ENCODE data around the gene LFNG. TPM values are rescaled to one million over a fixed set of nuclear protein-coding genes. Genes with fewer than 3 reads are reported as not detected.

The LFNG gene
- total RNA-seq, 1 donor from 2014 or later: 75.5 TPM

DNA sequence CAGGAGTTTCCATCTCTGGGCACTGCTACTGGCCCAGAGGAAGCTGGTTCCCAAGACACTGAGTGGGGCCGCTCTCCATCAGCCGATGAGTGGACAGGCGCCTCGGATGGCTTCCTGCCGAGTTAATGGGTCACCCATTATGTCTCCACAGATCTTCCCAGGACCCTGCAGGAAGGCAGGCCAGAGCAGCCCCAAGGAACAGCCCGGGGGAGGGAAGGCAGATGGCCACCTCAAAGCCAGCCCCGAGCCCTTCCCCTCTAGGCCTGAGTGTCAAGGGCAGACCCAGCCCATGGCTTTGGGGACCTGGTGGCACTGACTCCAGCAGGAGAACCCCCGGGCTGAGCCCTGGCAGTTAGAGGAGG, 3.4 kb upstream of the LFNG start:
- H3K27me3 Mint-ChIP-seq (ENCODE audit: unreplicated experiment): peaks cover 17% of the 10 kb centered on the region
- DNase-seq: no peak
- TF ChIP-seq, protein P1, sequence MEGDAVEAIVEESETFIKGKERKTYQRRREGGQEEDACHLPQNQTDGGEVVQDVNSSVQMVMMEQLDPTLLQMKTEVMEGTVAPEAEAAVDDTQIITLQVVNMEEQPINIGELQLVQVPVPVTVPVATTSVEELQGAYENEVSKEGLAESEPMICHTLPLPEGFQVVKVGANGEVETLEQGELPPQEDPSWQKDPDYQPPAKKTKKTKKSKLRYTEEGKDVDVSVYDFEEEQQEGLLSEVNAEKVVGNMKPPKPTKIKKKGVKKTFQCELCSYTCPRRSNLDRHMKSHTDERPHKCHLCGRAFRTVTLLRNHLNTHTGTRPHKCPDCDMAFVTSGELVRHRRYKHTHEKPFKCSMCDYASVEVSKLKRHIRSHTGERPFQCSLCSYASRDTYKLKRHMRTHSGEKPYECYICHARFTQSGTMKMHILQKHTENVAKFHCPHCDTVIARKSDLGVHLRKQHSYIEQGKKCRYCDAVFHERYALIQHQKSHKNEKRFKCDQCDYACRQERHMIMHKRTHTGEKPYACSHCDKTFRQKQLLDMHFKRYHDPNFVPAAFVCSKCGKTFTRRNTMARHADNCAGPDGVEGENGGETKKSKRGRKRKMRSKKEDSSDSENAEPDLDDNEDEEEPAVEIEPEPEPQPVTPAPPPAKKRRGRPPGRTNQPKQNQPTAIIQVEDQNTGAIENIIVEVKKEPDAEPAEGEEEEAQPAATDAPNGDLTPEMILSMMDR (IDR thresholded peaks at IDR 0.05; ENCODE audit: partially characterized antibody, unreplicated experiment): no peak
- peaks cover 12% of the 10 kb centered on the region for H3K4me1 Mint-ChIP-seq (ENCODE audit: low read depth, unreplicated experiment)
- H3K27ac Mint-ChIP-seq (ENCODE audit: unreplicated experiment): no peak overlapping the region
- no peak overlapping the region for H3K4me3 Mint-ChIP-seq (ENCODE audit: unreplicated experiment)
- no peaks in the 10 kb centered on the region for H3K36me3 Mint-ChIP-seq (ENCODE audit: unreplicated experiment)
- peaks cover 19% of the 10 kb centered on the region for H3K9me3 Mint-ChIP-seq (ENCODE audit: unreplicated experiment)

DNA sequence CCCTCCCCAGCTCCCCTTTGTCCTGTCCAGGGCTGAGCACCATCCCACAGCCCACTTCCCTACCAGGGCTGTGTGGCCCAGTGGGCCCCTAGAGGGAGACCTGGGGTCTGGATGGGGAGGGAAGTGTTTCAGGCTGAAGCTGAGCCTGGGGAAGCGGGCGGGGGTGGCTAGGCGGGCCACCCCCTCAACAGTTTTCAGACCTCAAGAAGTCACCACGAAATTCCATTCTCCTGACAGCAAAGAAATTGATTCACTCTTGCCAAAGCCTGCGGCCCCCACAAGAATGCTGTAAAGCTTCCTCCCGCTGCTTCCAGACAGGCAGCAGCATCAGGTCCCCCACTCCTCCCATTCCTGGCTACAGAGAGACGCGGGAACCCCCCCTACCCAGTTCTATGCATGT, 2.5 kb upstream of the LFNG start:
- Mint-ChIP-seq H3K4me1 (ENCODE audit: low read depth, unreplicated experiment) (peaks cover 15% of the 10 kb centered on the region), H3K9me3 (ENCODE audit: unreplicated experiment) (peaks cover 19% of the 10 kb centered on the region), H3K27me3 (ENCODE audit: unreplicated experiment) (peaks cover 17% of the 10 kb centered on the region), H3K36me3 (ENCODE audit: unreplicated experiment) (no peaks in the 10 kb centered on the region), H3K27ac (ENCODE audit: unreplicated experiment) (no peak overlapping the region), H3K4me3 (ENCODE audit: unreplicated experiment) (no peak overlapping the region)
- DNase-seq: no peak
- TF ChIP-seq, protein P1 (IDR thresholded peaks at IDR 0.05; ENCODE audit: partially characterized antibody, unreplicated experiment): no peak

DNA sequence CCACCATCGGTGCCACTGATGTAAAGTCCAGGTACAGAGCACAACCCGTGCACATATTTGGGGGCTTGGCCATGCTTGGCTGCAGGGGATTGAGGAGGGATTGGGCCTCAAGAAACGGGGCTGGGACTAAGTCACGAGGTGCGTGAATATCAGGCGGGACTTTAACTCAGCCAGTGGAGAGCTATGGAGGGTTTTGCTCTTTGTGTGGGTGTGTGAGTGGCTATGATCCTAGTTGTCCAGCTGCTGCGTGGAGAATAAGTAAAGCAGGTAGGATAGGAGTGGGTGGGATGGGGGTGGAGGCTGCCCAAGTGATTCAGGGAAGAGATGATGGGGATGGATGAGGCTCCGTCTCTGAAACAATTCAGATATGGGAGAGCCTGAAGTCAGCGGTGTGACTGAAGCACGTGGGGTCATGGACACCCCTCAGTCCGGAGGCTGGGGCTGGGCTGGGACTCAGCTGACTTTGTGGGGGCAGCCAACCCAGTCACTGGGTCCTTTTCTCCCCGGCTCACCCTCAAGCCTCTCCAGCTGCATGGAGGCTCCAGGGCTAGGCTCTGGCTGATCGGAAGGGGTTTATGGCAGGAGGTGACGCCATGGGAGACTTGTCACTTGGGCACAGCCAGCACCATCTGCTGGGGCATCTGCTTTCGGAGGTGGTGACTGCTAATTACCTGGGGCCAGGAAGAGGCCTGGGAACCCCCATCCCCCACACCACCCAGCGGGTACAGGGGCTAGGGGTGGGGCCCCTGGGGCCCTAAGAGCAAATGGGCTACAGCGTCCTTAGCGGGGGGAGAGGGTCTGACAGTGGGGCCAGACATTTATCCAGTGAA, 1.7 kb upstream of the LFNG start:
- Mint-ChIP-seq H3K4me3 (ENCODE audit: unreplicated experiment) (peak overlapping the region; percentile 74), H3K27ac (ENCODE audit: unreplicated experiment) (peak overlapping the region; percentile 92), H3K36me3 (ENCODE audit: unreplicated experiment) (no peaks in the 10 kb centered on the region), H3K9me3 (ENCODE audit: unreplicated experiment) (peaks cover 19% of the 10 kb centered on the region), H3K27me3 (ENCODE audit: unreplicated experiment) (peaks cover 17% of the 10 kb centered on the region), H3K4me1 (ENCODE audit: low read depth, unreplicated experiment) (peaks cover 15% of the 10 kb centered on the region)
- DNase-seq: peak; percentile 74
- TF ChIP-seq, protein P1 (IDR thresholded peaks at IDR 0.05; ENCODE audit: partially characterized antibody, unreplicated experiment): no peak

DNA sequence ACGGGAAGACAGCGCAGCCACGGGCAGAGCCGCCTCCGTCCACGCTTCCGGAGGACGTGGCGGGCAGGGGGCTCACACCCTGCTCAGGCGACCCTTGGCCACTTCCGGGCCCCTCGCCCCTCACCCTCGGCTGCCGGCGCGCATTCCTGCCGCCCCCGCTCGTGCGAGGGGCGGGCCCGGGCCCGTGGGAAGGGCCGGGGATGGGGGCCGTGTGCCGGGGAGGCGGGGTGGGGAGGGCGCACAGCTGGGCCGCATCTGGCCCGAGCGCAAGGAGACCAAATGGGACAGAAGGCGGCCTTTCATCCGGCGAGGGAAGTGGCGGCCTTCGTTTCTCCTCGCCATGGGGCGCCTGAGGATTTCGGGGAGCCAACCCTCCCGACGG, 846 bp upstream of the LFNG start:
- H3K27ac Mint-ChIP-seq (ENCODE audit: unreplicated experiment): peak overlapping the region; percentile 92
- peak overlapping the region; percentile 74 for H3K4me3 Mint-ChIP-seq (ENCODE audit: unreplicated experiment)
- peaks cover 15% of the 10 kb centered on the region for H3K27me3 Mint-ChIP-seq (ENCODE audit: unreplicated experiment)
- H3K9me3 Mint-ChIP-seq (ENCODE audit: unreplicated experiment): peaks cover 19% of the 10 kb centered on the region
- H3K36me3 Mint-ChIP-seq (ENCODE audit: unreplicated experiment): no peaks in the 10 kb centered on the region
- TF ChIP-seq, protein P1 (IDR thresholded peaks at IDR 0.05; ENCODE audit: partially characterized antibody, unreplicated experiment): no peak
- no peak for DNase-seq
- peaks cover 14% of the 10 kb centered on the region for H3K4me1 Mint-ChIP-seq (ENCODE audit: low read depth, unreplicated experiment)

DNA sequence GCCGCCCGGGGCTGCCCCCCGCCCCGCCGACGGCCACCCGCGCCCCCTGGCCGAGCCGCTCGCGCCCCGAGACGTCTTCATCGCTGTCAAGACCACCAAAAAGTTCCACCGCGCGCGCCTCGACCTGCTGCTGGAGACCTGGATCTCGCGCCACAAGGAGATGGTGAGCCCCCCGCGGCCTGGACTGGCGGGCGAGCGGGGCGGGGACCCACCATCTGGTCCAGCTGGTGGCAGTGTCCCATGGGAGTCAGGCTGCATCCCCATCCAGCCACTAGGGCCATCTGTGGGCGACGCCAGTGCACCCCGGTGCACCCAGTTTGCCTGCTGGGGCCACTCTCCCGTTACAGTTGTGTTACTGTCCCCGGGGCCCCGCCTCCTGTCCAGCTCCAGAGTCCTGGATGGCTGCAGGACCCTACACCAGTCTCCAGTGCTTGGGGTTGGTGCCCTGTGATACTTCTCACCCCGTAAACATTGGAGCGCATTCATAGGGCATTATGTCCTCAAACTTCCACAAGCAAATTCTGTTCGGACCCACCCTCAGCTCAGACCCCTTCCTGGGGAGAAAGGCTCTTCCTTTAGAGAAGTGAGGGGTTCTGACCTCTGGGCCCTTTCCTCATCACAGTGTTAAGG, 672 bp downstream of the LFNG start:
- peak; percentile 57 for DNase-seq
- peaks cover 15% of the 10 kb centered on the region for H3K27me3 Mint-ChIP-seq (ENCODE audit: unreplicated experiment)
- H3K36me3 Mint-ChIP-seq (ENCODE audit: unreplicated experiment): no peaks in the 10 kb centered on the region
- peaks cover 19% of the 10 kb centered on the region for H3K9me3 Mint-ChIP-seq (ENCODE audit: unreplicated experiment)
- peak overlapping the region; percentile 90 for H3K4me3 Mint-ChIP-seq (ENCODE audit: unreplicated experiment)
- TF ChIP-seq, protein P1 (IDR thresholded peaks at IDR 0.05; ENCODE audit: partially characterized antibody, unreplicated experiment): no peak
- H3K4me1 Mint-ChIP-seq (ENCODE audit: low read depth, unreplicated experiment): peaks cover 14% of the 10 kb centered on the region
- H3K27ac Mint-ChIP-seq (ENCODE audit: unreplicated experiment): peak overlapping the region; percentile 87

Measured in glutamatergic neuron (in vitro differentiated cells).